Right atrium auricular region (tissue), 2 donors: Measurements from ENCODE around the gene CLDN20. TPM values are rescaled to one million over a fixed set of nuclear protein-coding genes. Genes with fewer than 3 reads are reported as not detected.
A peak's percentile ranks its signal among the peaks of the same experiment; 100 is the strongest.

Source experiments
- DNase-seq: peaks from one replicate; pipeline ENCODE4 v3.0.0-alpha.2; 2019; ENCODE audit warnings: low spot score
- H3K27ac ChIP-seq, 2 donors: fragments of 200-600 bp; sonication (generic); 1 replicate in 1 of 2; 2 replicates in 1 of 2; pipeline ENCODE4 v1.5.1; 2016 to 2019
- H3K27me3 ChIP-seq, 2 donors: fragments of 200-600 bp; sonication (generic); one replicate each; pipeline versions ENCODE4 v1.5.1 to v1.6.0; 2017 to 2019
- H3K36me3 ChIP-seq: fragments of 200-600 bp; sonication (generic); one replicate; pipeline ENCODE4 v1.5.1; 2016
- H3K4me1 ChIP-seq, 2 donors: fragments of 200-600 bp; sonication (generic); one replicate each; pipeline versions ENCODE4 v1.5.1 to v1.6.0; 2017 to 2019
- H3K4me3 ChIP-seq, 2 donors: fragments of 200-600 bp; sonication (generic); 1 replicate in 1 of 2; 2 replicates in 1 of 2; pipeline ENCODE4 v1.5.1; 2017 to 2019; ENCODE audit warnings: mild to moderate bottlenecking in 1 of 2, moderate library complexity in 1 of 2
- H3K9me3 ChIP-seq, 2 donors: fragments of 200-600 bp; sonication (generic); one replicate each; pipeline ENCODE4 v1.5.1; 2019
- total RNA-seq, 2 donors: library from RNA; depleted of rRNA; stranded (reverse); fragments of >200 nt; gene quantifications; one replicate each; pipeline ENCODE4 v1.1.0, GENCODE V29; 2016
- TF ChIP-seq, protein P1 (sequence below), 2 donors: fragments of 200-600 bp; sonication (generic); IDR thresholded peaks; one replicate each; pipeline ENCODE4 v1.5.1; 2019; ENCODE audit warnings: antibody characterized with exemption in 2 of 2

Gene CLDN20
- total RNA-seq, 2 donors from 2014 or later, result not detected

- peaks cover 0 to 42% of the 10 kb centered on the region in 2 donors for H3K4me1 ChIP-seq
- no peaks in the 10 kb centered on the region for H3K27me3 ChIP-seq
- H3K4me3 ChIP-seq, result no peak overlapping the region
- H3K9me3 ChIP-seq, result no peaks in the 10 kb centered on the region
- H3K36me3 ChIP-seq, result no peaks in the 10 kb centered on the region
- DNase-seq, result no peak
- TF ChIP-seq, protein P1, sequence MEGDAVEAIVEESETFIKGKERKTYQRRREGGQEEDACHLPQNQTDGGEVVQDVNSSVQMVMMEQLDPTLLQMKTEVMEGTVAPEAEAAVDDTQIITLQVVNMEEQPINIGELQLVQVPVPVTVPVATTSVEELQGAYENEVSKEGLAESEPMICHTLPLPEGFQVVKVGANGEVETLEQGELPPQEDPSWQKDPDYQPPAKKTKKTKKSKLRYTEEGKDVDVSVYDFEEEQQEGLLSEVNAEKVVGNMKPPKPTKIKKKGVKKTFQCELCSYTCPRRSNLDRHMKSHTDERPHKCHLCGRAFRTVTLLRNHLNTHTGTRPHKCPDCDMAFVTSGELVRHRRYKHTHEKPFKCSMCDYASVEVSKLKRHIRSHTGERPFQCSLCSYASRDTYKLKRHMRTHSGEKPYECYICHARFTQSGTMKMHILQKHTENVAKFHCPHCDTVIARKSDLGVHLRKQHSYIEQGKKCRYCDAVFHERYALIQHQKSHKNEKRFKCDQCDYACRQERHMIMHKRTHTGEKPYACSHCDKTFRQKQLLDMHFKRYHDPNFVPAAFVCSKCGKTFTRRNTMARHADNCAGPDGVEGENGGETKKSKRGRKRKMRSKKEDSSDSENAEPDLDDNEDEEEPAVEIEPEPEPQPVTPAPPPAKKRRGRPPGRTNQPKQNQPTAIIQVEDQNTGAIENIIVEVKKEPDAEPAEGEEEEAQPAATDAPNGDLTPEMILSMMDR (IDR thresholded peaks at IDR 0.05), result no peak
- peak overlapping the region; percentile 38 to 68 for H3K27ac ChIP-seq
Observed at GRCh38 chr6:155275808-155276480, 12.1 kb downstream of the CLDN20 start.

- H3K36me3 ChIP-seq, result no peaks in the 10 kb centered on the region
- TF ChIP-seq, protein P1 (IDR thresholded peaks at IDR 0.05), result no peak
- H3K27ac ChIP-seq, result peak overlapping the region; percentile 38 to 68
- no peak overlapping the region for H3K4me3 ChIP-seq
- peaks cover 0 to 42% of the 10 kb centered on the region in 2 donors for H3K4me1 ChIP-seq
- no peak for DNase-seq
- no peaks in the 10 kb centered on the region for H3K27me3 ChIP-seq
- no peaks in the 10 kb centered on the region for H3K9me3 ChIP-seq
Observed at GRCh38 chr6:155276638-155277037, 12.8 kb downstream of the CLDN20 start.

GRCh38 chr6:155278319-155279049 lies 14.7 kb downstream of the CLDN20 start:
- Histone ChIP-seq H3K4me1 (peaks cover 0 to 36% of the 10 kb centered on the region in 2 donors), H3K4me3 (no peak overlapping the region), H3K27ac (peak overlapping the region in 1 of 2 donors; percentile 45), H3K9me3 (no peaks in the 10 kb centered on the region), H3K27me3 (no peaks in the 10 kb centered on the region), H3K36me3 (no peaks in the 10 kb centered on the region)
- DNase-seq, result no peak
- TF ChIP-seq, protein P1 (IDR thresholded peaks at IDR 0.05), result no peak

DNA sequence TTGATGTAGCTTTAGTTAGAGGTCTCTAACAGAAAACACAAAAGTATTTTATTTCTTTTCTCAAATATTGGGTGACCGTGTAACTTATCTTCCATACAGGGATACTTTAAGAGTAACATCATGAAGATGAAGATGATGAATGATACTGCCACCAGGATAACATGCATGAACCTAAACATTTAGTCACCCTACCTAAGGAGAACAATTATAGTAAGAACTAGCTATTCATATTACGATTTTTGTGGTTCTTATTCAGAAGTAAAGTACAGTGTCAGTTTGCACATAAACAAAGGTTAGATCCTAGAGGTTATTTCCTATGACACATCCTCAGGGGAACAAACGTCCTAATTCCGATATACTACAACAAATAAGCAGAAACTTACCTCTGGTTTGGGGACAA lies 21.0 kb downstream of the CLDN20 start:
- no peak overlapping the region for H3K4me3 ChIP-seq
- no peak overlapping the region for H3K27ac ChIP-seq
- DNase-seq, result no peak
- no peaks in the 10 kb centered on the region for H3K36me3 ChIP-seq
- H3K9me3 ChIP-seq, result no peaks in the 10 kb centered on the region
- H3K4me1 ChIP-seq, result no peaks in the 10 kb centered on the region
- TF ChIP-seq, protein P1 (IDR thresholded peaks at IDR 0.05), result no peak
- H3K27me3 ChIP-seq, result no peaks in the 10 kb centered on the region

DNA sequence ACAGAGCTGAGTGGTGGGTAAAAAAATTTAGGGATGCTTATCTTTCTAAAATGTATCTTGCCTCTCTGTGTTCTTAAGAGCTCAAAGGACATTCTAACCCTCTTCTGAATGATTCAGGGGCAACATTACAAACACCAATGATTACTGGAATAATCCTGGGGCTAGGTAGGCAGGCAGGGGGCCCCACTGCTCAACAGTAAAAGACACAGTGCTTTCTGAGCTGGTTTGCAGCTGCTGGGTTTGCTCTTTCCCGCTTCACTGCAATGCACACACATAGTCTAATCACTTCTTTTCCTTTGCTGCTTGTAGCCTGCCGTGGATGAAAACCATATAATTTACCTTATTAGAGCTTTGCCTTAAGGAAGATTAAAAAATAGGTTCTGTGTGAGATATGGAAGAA lies 23.9 kb downstream of the CLDN20 start:
- peak overlapping the region in 1 of 2 donors; percentile 55 for H3K27ac ChIP-seq
- H3K27me3 ChIP-seq, result no peaks in the 10 kb centered on the region
- no peaks in the 10 kb centered on the region for H3K4me1 ChIP-seq
- no peak for DNase-seq
- no peaks in the 10 kb centered on the region for H3K36me3 ChIP-seq
- no peak overlapping the region for H3K4me3 ChIP-seq
- H3K9me3 ChIP-seq, result no peaks in the 10 kb centered on the region
- TF ChIP-seq, protein P1 (IDR thresholded peaks at IDR 0.05), result no peak
